Fibroblast of lung (primary cell): ENCODE measurements around the gene MOCS3. TPM values are rescaled to one million over a fixed set of nuclear protein-coding genes. Genes with fewer than 3 reads are reported as not detected.

Experiments
- DNase-seq, 2 donors: peaks; one replicate each; pipeline versions ENCODE4 v3.0.0 to v3.0.0-alpha.2; 2010; ENCODE audit warnings: low read depth in 2 of 2
- H2AFZ ChIP-seq: 2 replicates; pipeline ENCODE4 v1.5.1; 2012; ENCODE audit warnings: low read length, control low read depth, inconsistent platforms
- H3K27ac ChIP-seq: 2 replicates; pipeline ENCODE4 v1.5.1; 2011; ENCODE audit warnings: low read length, control low read depth; ENCODE audit not compliant: insufficient read depth
- H3K27me3 ChIP-seq: 2 replicates; pipeline ENCODE4 v1.5.1; 2011; ENCODE audit warnings: mild to moderate bottlenecking, low read length; ENCODE audit not compliant: control insufficient read depth, insufficient read depth
- H3K36me3 ChIP-seq: 2 replicates; pipeline ENCODE4 v1.5.1; 2011; ENCODE audit warnings: low read length; ENCODE audit not compliant: control insufficient read depth, insufficient read depth
- H3K4me1 ChIP-seq: 2 replicates; pipeline ENCODE4 v1.5.1; 2011; ENCODE audit warnings: low read length; ENCODE audit not compliant: control insufficient read depth, insufficient read depth; ENCODE audit errors: extremely low read depth
- H3K4me2 ChIP-seq: 2 replicates; pipeline ENCODE4 v1.5.1; 2011; ENCODE audit warnings: low read length, control low read depth; ENCODE audit not compliant: insufficient read depth; ENCODE audit errors: extremely low read depth
- H3K4me3 ChIP-seq, 4 experiments: fragments of 200-600 bp in 1 of 4; sonication (generic) in 1 of 4; replicated peaks in 1 of 4; 2 replicates each; pipeline ENCODE4 v1.5.1; 2011 to 2016; ENCODE audit warnings: low read length in 4 of 4, low read depth in 3 of 4, mild to moderate bottlenecking in 3 of 4, control low read depth in 2 of 4, inconsistent platforms in 1 of 4, mixed read lengths in 1 of 4; ENCODE audit not compliant: insufficient read depth in 1 of 4; ENCODE audit errors: control extremely low read depth in 1 of 4
- H3K79me2 ChIP-seq: 2 replicates; pipeline ENCODE4 v1.5.1; 2012; ENCODE audit warnings: mild to moderate bottlenecking, low read length, inconsistent platforms; ENCODE audit not compliant: control insufficient read depth, insufficient read depth
- H3K9ac ChIP-seq: 2 replicates; pipeline ENCODE4 v1.5.1; 2011; ENCODE audit warnings: mild to moderate bottlenecking, low read length, control low read depth; ENCODE audit not compliant: insufficient read depth
- H3K9me3 ChIP-seq: 2 replicates; pipeline ENCODE4 v1.5.1; 2012; ENCODE audit warnings: low read depth, low read length; ENCODE audit not compliant: control insufficient read depth, insufficient read depth
- H4K20me1 ChIP-seq: 2 replicates; pipeline ENCODE4 v1.5.1; 2011; ENCODE audit warnings: low read length; ENCODE audit not compliant: control insufficient read depth, insufficient read depth; ENCODE audit errors: extremely low read depth
- EZH2 ChIP-seq: IDR thresholded peaks from 2 replicates; pipeline ENCODE4 v1.5.1; 2012; ENCODE audit warnings: low read length, control low read depth, mild to moderate bottlenecking; ENCODE audit errors: missing control alignments
- polyA plus RNA-seq, 2 donors: library from polyadenylated mRNA; depleted of rRNA in 1 of 2; stranded (reverse) in 1 of 2; unstranded in 1 of 2; fragments of >200 nt; gene quantifications; 2 replicates each; pipeline ENCODE4 v1.2.1, GENCODE V29; 2011 to 2012; ENCODE audit warnings: missing spikeins in 1 of 2
- total RNA-seq: library from RNA; depleted of rRNA; stranded (reverse); fragments of >200 nt; gene quantifications from 2 replicates; pipeline ENCODE4 v1.2.1, GENCODE V29; 2014
- TF ChIP-seq, protein P1 (sequence below), 2 donors: IDR thresholded peaks in 1 of 2; conservative IDR thresholded peaks in 1 of 2; 1 replicate in 1 of 2; 2 replicates in 1 of 2; pipeline ENCODE4 v1.5.1; 2011 to 2012; ENCODE audit warnings: low read length in 2 of 2, control low read depth in 1 of 2, inconsistent platforms in 1 of 2, low read depth in 1 of 2, mild to moderate bottlenecking in 1 of 2

The MOCS3 gene
- total and polyA plus RNA-seq, 2 donors (not counting 1 experiment from before 2014, with no cell fraction given): 3.7 to 10.1 TPM

DNA sequence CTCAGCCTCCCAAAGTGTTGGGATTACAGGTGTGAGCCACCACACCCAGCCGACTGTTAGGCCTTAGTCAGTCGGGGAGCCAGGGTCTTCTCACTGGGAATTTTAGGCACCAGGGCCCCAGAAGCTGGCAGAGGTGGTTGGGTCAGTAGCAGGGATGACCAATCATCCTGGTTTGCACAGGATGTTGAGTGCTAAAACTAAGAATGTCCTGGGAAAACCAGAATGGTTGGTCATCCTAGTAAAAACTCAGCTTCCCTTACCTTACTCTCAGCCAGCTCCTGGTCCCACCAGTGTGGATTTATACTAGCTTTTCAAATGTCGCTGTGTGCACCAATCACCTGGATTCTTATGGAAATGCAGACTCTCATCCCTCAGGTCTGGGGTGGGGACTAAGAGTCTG is 32.5 kb downstream of the MOCS3 start:
- no peak overlapping the region for H3K4me3 ChIP-seq
- no peaks in the 10 kb centered on the region for H3K4me1 ChIP-seq
- no peaks in the 10 kb centered on the region for H3K36me3 ChIP-seq
- H3K9me3 ChIP-seq: no peaks in the 10 kb centered on the region
- no peaks in the 10 kb centered on the region for H3K79me2 ChIP-seq
- no peak overlapping the region for H2AFZ ChIP-seq
- no peaks in the 10 kb centered on the region for H3K27me3 ChIP-seq
- TF ChIP-seq, protein P1, sequence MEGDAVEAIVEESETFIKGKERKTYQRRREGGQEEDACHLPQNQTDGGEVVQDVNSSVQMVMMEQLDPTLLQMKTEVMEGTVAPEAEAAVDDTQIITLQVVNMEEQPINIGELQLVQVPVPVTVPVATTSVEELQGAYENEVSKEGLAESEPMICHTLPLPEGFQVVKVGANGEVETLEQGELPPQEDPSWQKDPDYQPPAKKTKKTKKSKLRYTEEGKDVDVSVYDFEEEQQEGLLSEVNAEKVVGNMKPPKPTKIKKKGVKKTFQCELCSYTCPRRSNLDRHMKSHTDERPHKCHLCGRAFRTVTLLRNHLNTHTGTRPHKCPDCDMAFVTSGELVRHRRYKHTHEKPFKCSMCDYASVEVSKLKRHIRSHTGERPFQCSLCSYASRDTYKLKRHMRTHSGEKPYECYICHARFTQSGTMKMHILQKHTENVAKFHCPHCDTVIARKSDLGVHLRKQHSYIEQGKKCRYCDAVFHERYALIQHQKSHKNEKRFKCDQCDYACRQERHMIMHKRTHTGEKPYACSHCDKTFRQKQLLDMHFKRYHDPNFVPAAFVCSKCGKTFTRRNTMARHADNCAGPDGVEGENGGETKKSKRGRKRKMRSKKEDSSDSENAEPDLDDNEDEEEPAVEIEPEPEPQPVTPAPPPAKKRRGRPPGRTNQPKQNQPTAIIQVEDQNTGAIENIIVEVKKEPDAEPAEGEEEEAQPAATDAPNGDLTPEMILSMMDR (conservative IDR thresholded peaks at IDR 0.05 in 1 of 2, IDR thresholded peaks at IDR 0.05 in 1 of 2; ENCODE audit: low read depth in 1 of 2, low read length in 2 of 2): no peak
- no peak for TF ChIP-seq EZH2
- no peak overlapping the region for H3K4me2 ChIP-seq
- H3K27ac ChIP-seq: no peak overlapping the region
- H3K9ac ChIP-seq: no peak overlapping the region
- no peaks in the 10 kb centered on the region for H4K20me1 ChIP-seq
- no peak for DNase-seq

DNA sequence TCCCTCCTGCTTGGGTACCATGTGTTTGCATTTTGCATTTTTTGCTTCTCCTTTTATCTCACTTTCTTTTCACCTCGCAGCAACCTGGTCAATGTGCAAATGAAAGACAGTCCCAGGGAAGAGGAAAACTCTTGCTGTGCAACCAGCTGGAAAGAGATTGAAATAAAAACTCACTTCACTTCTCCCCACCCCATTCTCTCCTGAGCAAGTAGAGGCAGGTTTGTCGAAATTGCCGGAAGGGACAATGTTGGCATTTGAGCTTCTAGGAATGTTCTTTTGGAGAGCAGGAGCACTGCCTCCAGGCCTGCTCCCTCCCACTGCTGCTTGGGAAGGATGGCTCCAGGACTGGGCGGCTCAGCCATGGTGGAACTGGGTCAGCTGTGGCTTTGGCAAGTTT is 33.7 kb downstream of the MOCS3 start:
- Histone ChIP-seq H4K20me1 (no peaks in the 10 kb centered on the region), H3K4me2 (no peak overlapping the region), H3K4me1 (no peaks in the 10 kb centered on the region), H2AFZ (no peak overlapping the region), H3K4me3 (no peak overlapping the region), H3K27ac (no peak overlapping the region), H3K27me3 (no peaks in the 10 kb centered on the region), H3K36me3 (no peaks in the 10 kb centered on the region), H3K9ac (no peak overlapping the region), H3K79me2 (no peaks in the 10 kb centered on the region), H3K9me3 (no peaks in the 10 kb centered on the region)
- TF ChIP-seq, protein P1 (conservative IDR thresholded peaks at IDR 0.05 in 1 of 2, IDR thresholded peaks at IDR 0.05 in 1 of 2; ENCODE audit: low read depth in 1 of 2, low read length in 2 of 2): no peak
- TF ChIP-seq EZH2: no peak
- DNase-seq: no peak

DNA sequence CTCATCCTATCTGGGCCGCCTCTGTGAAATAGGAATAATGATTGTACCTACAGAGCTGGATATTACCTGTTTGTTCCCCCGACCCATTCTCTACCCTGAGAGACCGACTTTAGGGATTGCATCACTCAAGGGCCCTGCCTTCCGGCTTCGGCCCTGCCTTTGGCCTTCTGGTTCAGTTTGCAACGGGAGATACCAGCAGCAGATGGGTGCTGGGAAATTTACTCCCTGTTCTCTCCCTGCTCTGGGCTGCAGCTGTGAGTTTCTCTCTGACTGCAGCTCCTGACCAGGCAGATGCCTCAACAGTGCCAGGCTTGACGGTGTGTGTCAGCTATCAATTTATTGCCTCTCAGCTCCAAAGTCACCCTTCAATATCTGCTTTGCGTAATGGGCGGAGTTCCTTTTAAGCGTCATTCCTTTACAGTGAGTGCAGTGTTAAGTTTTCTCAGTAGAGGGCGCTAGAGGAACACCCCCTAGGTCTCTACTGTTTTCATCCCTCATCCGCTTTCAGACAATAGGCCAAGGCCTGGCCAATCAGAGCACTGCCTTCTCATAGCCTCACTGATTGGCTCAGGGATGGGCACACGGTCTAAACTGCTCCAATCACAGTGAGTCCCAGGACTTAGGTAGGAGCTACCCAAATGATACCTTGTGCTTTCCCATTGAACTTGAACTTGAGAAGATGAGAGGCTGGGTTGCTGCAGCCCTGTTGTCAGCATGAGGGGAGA is 34.3 kb downstream of the MOCS3 start:
- Histone ChIP-seq H3K27ac (no peak overlapping the region), H3K4me1 (no peaks in the 10 kb centered on the region), H3K9me3 (no peaks in the 10 kb centered on the region), H3K36me3 (no peaks in the 10 kb centered on the region), H3K9ac (no peak overlapping the region), H4K20me1 (no peaks in the 10 kb centered on the region), H3K4me2 (no peak overlapping the region), H3K79me2 (no peaks in the 10 kb centered on the region), H3K4me3 (no peak overlapping the region), H2AFZ (no peak overlapping the region), H3K27me3 (no peaks in the 10 kb centered on the region)
- DNase-seq: peak; percentile 75 to 76
- TF ChIP-seq EZH2: no peak
- TF ChIP-seq, protein P1 (conservative IDR thresholded peaks at IDR 0.05 in 1 of 2, IDR thresholded peaks at IDR 0.05 in 1 of 2; ENCODE audit: low read depth in 1 of 2, low read length in 2 of 2): peak; percentile 64 to 78
